ENCODE data around the gene ELAVL3. TPM values are rescaled to one million over a fixed set of nuclear protein-coding genes. Genes with fewer than 3 reads are reported as not detected.

Gene ELAVL3
- total and polyA plus RNA-seq, 2 experiments from 2014 or later = not detected

DNA sequence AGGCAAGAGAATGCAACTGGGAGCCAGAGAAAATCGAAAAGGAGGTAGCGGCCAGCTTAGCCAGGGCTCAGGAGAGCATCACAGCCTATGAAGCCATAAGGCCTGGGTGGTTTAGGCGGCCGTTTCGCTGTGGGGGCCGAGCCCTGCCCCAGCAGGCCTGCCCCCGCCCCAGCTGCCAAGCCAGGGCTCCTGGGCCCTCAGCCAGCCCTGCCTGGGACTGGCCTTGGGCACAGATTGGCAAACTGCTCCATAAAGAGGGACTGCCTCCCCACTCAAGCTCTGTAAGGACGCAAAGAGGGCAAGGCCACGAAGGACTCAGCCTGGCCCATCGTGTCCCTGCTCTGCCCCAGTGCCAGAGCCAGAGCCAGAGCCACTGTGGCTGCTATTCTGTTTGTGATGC, 14.6 kb upstream of the ELAVL3 start:
- H3K9ac ChIP-seq = no peak overlapping the region
- H2AFZ ChIP-seq = no peak overlapping the region
- H3K9me2 ChIP-seq (ENCODE audit: insufficient read depth) = no peaks in the 10 kb centered on the region
- H3K9me3 ChIP-seq (ENCODE audit: low read depth) = no peaks in the 10 kb centered on the region
- no peak overlapping the region for H3K4me3 ChIP-seq
- no peaks in the 10 kb centered on the region for H3K4me1 ChIP-seq (ENCODE audit: insufficient read depth)
- H3K4me2 ChIP-seq (ENCODE audit: unreplicated experiment) = no peak overlapping the region
- no peaks in the 10 kb centered on the region for H3K36me3 ChIP-seq (ENCODE audit: low read depth)
- H3K27me3 ChIP-seq (replicated peaks; ENCODE audit: insufficient read depth) = no peaks in the 10 kb centered on the region
- no peak for DNase-seq
- 82 to 89% methylated on average over 10 of the region's 10 CpGs for WGBS, 2 experiments (ENCODE audit: low coverage in 1 of 2, low lambda C conversion rate in 2 of 2, missing lambda C conversion rate in 2 of 2)
- H3F3A ChIP-seq (ENCODE audit: insufficient read depth) = no peaks in the 10 kb centered on the region
- no peak for TF ChIP-seq EZH2phosphoT487 (IDR thresholded peaks at IDR 0.05; ENCODE audit: insufficient read depth, low read depth)
- in situ Hi-C loops (cut with MboI) = loop anchor here (10.0 kb wide), 1 partner anchor 89 kb away; no protein-coding TSS in a partner anchor
- no peak overlapping the region for H3K27ac ChIP-seq
- H4K20me1 ChIP-seq (ENCODE audit: insufficient read depth) = no peaks in the 10 kb centered on the region
- no peaks in the 10 kb centered on the region for H3K79me2 ChIP-seq (ENCODE audit: insufficient read depth)

DNA sequence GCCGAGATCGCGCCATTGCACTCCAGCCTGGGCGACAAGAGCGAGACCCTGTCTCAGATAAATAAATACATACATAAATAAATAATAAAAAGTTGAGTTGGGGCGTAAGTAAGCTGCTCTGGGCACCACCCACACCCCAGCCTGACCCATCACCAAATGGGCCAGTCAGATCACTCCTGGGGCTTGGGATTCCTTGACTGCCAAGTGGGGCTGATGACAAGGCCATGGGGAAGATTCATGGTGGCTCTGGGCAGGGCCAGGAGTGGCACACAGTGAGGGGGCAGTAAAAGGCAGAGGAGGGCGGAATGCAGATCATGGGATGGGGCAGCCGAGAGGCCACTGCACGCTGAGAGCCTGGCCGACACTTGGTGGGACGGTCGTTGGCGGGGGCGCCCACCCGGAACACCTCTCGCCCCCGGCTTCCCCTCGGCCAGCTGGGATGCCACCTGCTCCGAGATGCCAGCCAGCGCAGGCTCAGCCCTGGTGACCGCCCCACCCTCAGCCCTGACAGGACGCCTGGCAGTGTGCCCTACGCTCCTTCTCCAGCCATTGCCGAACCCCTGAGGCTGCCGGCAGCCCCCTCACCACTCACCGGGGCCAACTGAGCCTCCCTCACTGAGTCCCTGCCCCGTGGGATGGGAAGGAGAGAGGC, 13.9 kb upstream of the ELAVL3 start:
- H2AFZ ChIP-seq = no peak overlapping the region
- no peak overlapping the region for H3K4me2 ChIP-seq (ENCODE audit: unreplicated experiment)
- no peak overlapping the region for H3K4me3 ChIP-seq
- in situ Hi-C loops (cut with MboI) = loop anchor here (10.0 kb wide), 1 partner anchor 90 kb away; no protein-coding TSS in a partner anchor
- no peaks in the 10 kb centered on the region for H3K4me1 ChIP-seq (ENCODE audit: insufficient read depth)
- H3K36me3 ChIP-seq (ENCODE audit: low read depth) = no peaks in the 10 kb centered on the region
- DNase-seq = no peak
- no peaks in the 10 kb centered on the region for H3K9me2 ChIP-seq (ENCODE audit: insufficient read depth)
- H3K9me3 ChIP-seq (ENCODE audit: low read depth) = no peaks in the 10 kb centered on the region
- H3K27ac ChIP-seq = no peak overlapping the region
- H3K9ac ChIP-seq = no peak overlapping the region
- no peaks in the 10 kb centered on the region for H3K27me3 ChIP-seq (replicated peaks; ENCODE audit: insufficient read depth)
- H3K79me2 ChIP-seq (ENCODE audit: insufficient read depth) = no peaks in the 10 kb centered on the region
- no peak for TF ChIP-seq EZH2phosphoT487 (IDR thresholded peaks at IDR 0.05; ENCODE audit: insufficient read depth, low read depth)
- TF ChIP-seq EZH2 (IDR thresholded peaks at IDR 0.05; ENCODE audit: insufficient read depth, poor library complexity, severe bottlenecking) = no peak
- 89 to 94% methylated on average over 27 of the region's 27 CpGs for WGBS, 2 experiments (ENCODE audit: low coverage in 1 of 2, low lambda C conversion rate in 2 of 2, missing lambda C conversion rate in 2 of 2)
- H3F3A ChIP-seq (ENCODE audit: insufficient read depth) = no peaks in the 10 kb centered on the region
- H4K20me1 ChIP-seq (ENCODE audit: insufficient read depth) = no peaks in the 10 kb centered on the region

DNA sequence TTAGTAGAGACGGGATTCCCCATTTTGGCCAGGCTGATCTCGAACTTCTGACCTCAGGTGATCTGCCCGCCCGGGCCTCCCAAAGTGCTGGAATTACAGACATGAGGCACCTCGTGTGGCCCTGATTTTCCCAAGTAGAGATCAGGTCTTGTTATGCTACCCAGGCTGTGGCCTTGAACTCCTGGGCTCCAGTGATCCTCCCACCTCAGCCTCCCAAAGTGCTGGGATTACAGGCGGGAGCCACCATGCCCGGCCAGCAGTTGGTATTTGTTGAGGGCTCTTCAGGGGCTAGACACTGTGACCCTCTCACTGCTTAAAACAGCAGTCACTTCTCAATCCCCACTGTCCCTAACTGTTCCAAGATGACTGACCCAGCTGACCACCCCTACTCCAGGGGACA, 8.5 kb upstream of the ELAVL3 start:
- Histone ChIP-seq H3K4me3 (no peak overlapping the region), H3K27me3 (replicated peaks; ENCODE audit: insufficient read depth) (no peaks in the 10 kb centered on the region), H3K9me2 (ENCODE audit: insufficient read depth) (no peaks in the 10 kb centered on the region), H3F3A (ENCODE audit: insufficient read depth) (no peaks in the 10 kb centered on the region), H3K4me2 (ENCODE audit: unreplicated experiment) (no peak overlapping the region), H4K20me1 (ENCODE audit: insufficient read depth) (no peaks in the 10 kb centered on the region), H3K27ac (no peak overlapping the region), H2AFZ (no peak overlapping the region), H3K9ac (no peak overlapping the region), H3K4me1 (ENCODE audit: insufficient read depth) (no peaks in the 10 kb centered on the region), H3K79me2 (ENCODE audit: insufficient read depth) (no peaks in the 10 kb centered on the region), H3K36me3 (ENCODE audit: low read depth) (no peaks in the 10 kb centered on the region), H3K9me3 (ENCODE audit: low read depth) (no peaks in the 10 kb centered on the region)
- in situ Hi-C loops (cut with MboI) = no loop called here
- no peak for DNase-seq
- WGBS, 2 experiments (ENCODE audit: low coverage in 1 of 2, low lambda C conversion rate in 2 of 2, missing lambda C conversion rate in 2 of 2) = 94 to 98% methylated on average over 7 of the region's 7 CpGs
- TF ChIP-seq EZH2 (IDR thresholded peaks at IDR 0.05; ENCODE audit: insufficient read depth, poor library complexity, severe bottlenecking) (no peak), EZH2phosphoT487 (IDR thresholded peaks at IDR 0.05; ENCODE audit: insufficient read depth, low read depth) (no peak)

DNA sequence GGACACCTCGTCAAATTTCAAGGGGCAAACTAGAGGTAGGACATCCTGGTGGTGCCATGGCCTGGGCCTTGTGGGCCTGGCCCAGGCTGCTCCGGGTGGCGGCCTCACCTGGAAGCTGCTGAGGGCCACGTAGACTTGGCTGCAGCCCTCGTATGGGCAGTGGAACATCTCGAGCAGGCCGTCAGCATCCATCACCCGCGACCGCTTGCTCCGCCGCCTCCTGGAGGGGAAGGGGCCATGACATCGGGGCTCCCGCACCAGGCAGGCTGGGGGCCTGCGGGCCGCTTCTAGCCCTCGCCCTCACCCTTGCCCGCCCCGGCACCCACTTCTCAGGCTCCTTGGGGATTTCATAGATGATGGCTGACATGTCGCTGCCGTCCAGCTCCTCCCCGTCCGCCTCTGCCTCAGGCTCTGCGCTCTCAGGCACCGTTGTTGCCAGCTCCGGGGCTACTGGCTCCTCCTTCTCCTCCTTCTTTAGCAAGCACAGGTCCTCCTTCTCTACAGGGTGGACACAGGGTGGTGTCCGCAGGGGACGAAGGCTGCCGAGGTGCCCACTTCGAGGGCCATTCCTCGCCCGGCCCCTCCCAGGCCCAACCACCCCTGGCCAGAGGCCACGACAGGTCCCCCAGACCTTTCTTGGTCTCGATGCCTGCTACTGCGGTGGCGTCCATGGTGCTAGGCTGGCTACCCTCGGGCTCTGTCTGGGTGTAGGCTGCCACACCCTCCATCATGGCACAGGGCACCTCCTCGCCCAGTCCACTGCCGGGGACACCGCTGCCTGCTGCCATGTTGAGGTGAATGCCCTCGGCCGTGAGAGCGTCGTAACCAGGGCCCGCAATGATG, 6.0 kb upstream of the ELAVL3 start:
- in situ Hi-C loops (cut with MboI) = no loop called here
- Histone ChIP-seq H3F3A (ENCODE audit: insufficient read depth) (no peaks in the 10 kb centered on the region), H3K4me3 (no peak overlapping the region), H3K4me2 (ENCODE audit: unreplicated experiment) (no peak overlapping the region), H3K27me3 (replicated peaks; ENCODE audit: insufficient read depth) (peaks cover 5% of the 10 kb centered on the region), H3K4me1 (ENCODE audit: insufficient read depth) (no peaks in the 10 kb centered on the region), H3K79me2 (ENCODE audit: insufficient read depth) (no peaks in the 10 kb centered on the region), H3K27ac (no peak overlapping the region), H3K9me2 (ENCODE audit: insufficient read depth) (no peaks in the 10 kb centered on the region), H3K9me3 (ENCODE audit: low read depth) (no peaks in the 10 kb centered on the region), H3K36me3 (ENCODE audit: low read depth) (no peaks in the 10 kb centered on the region), H3K9ac (no peak overlapping the region), H2AFZ (no peak overlapping the region), H4K20me1 (ENCODE audit: insufficient read depth) (no peaks in the 10 kb centered on the region)
- TF ChIP-seq EZH2phosphoT487 (IDR thresholded peaks at IDR 0.05; ENCODE audit: insufficient read depth, low read depth) (no peak), EZH2 (IDR thresholded peaks at IDR 0.05; ENCODE audit: insufficient read depth, poor library complexity, severe bottlenecking) (no peak)
- 90 to 91% methylated on average over 44 of the region's 45 CpGs for WGBS, 2 experiments (ENCODE audit: low coverage in 1 of 2, low lambda C conversion rate in 2 of 2, missing lambda C conversion rate in 2 of 2)
- no peak for DNase-seq

All from GM23248 (cell line).